H1 (cell line): ENCODE measurements around the gene PPOX. TPM values are rescaled to one million over a fixed set of nuclear protein-coding genes. Genes with fewer than 3 reads are reported as not detected.

Experiments
- CTCF ChIA-PET: fragments of 300-600 bp; sonication (Branson Sonifier 250); formaldehyde crosslinking; loops from one replicate; lab custom pipeline; 2021; ENCODE audit not compliant: partially characterized antibody; lab: Charles Lee
- POLR2A ChIA-PET: fragments of 300-600 bp; sonication (Branson Sonifier 250); formaldehyde crosslinking; loops from one replicate; lab custom pipeline; 2021; ENCODE audit warnings: inconsistent platforms; ENCODE audit not compliant: partially characterized antibody; lab: Charles Lee
- DNase-seq, 2 experiments: peaks; one replicate each; pipeline versions ENCODE4 v3.0.0 to v3.0.0-alpha.2; 2010 to 2022; ENCODE audit warnings: low spot score in 2 of 2, low read depth in 1 of 2, mixed read lengths in 1 of 2
- FAIRE-seq: peaks from 2 replicates; lab custom pipeline; 2011; peaks lifted over from hg19 to GRCh38; lab: Jason Lieb, UNC
- H2AFZ ChIP-seq: 2 replicates; pipeline ENCODE4 v1.8.1; 2012; ENCODE audit warnings: low read length, inconsistent platforms
- H2AK5ac ChIP-seq: 2 replicates; pipeline ENCODE4 v1.6.1; 2013; ENCODE audit warnings: low read depth, low read length
- H2BK120ac ChIP-seq: replicated peaks from 2 replicates; pipeline ENCODE3; 2013; ENCODE audit warnings: low read depth, low read length, inconsistent platforms
- H2BK12ac ChIP-seq: 2 replicates; pipeline ENCODE4 v1.6.1; 2013; ENCODE audit warnings: low read depth, low read length
- H2BK15ac ChIP-seq: 2 replicates; pipeline ENCODE4 v1.6.1; 2013; ENCODE audit warnings: low read length
- H2BK20ac ChIP-seq: 2 replicates; pipeline ENCODE4 v1.6.1; 2013; ENCODE audit warnings: low read length
- H2BK5ac ChIP-seq: 2 replicates; pipeline ENCODE4 v1.6.1; 2013; ENCODE audit warnings: low read depth, low read length
- H3K14ac ChIP-seq: 2 replicates; pipeline ENCODE4 v1.6.1; 2013; ENCODE audit warnings: inconsistent platforms; ENCODE audit not compliant: insufficient read length
- H3K18ac ChIP-seq: 2 replicates; pipeline ENCODE4 v1.6.1; 2013; ENCODE audit warnings: low read length; ENCODE audit errors: extremely low read depth
- H3K23ac ChIP-seq: 2 replicates; pipeline ENCODE4 v1.6.1; 2013; ENCODE audit warnings: inconsistent platforms; ENCODE audit not compliant: insufficient read length
- H3K23me2 ChIP-seq: 2 replicates; pipeline ENCODE4 v1.6.1; 2013; ENCODE audit warnings: low read depth, low read length
- H3K27ac ChIP-seq: 2 replicates; pipeline ENCODE4 v1.6.1; 2011; ENCODE audit warnings: low read depth, low read length, inconsistent platforms
- H3K27me3 ChIP-seq, 4 experiments: replicated peaks in 1 of 4; 1 replicate in 1 of 4; 2 replicates in 3 of 4; pipeline versions ENCODE4 v1.6.1 to v1.8.1; 2011 to 2013; ENCODE audit warnings: low read length in 3 of 4, mild to moderate bottlenecking in 3 of 4, inconsistent platforms in 2 of 4, mixed read lengths in 2 of 4, moderate library complexity in 1 of 4; ENCODE audit not compliant: control insufficient read depth in 3 of 4, insufficient read depth in 3 of 4; ENCODE audit errors: extremely low read depth in 1 of 4
- H3K36me3 ChIP-seq, 4 experiments: 2 replicates each; pipeline versions ENCODE4 v1.6.1 to v1.8.1; 2011 to 2013; ENCODE audit warnings: mild to moderate bottlenecking in 4 of 4, low read length in 3 of 4, moderate library complexity in 2 of 4, control low read depth in 1 of 4, inconsistent platforms in 1 of 4; ENCODE audit not compliant: insufficient read depth in 4 of 4, control insufficient read depth in 2 of 4
- H3K4ac ChIP-seq: replicated peaks from 2 replicates; pipeline ENCODE3; 2013; ENCODE audit warnings: low read length, low read depth, mixed read lengths, inconsistent platforms; ENCODE audit not compliant: insufficient read length
- H3K4me1 ChIP-seq, 4 experiments: replicated peaks in 1 of 4; 1 replicate in 1 of 4; 2 replicates in 3 of 4; pipeline versions ENCODE4 v1.6.1 to v1.8.1; 2011 to 2013; ENCODE audit warnings: low read length in 3 of 4, inconsistent platforms in 2 of 4, mixed read lengths in 1 of 4; ENCODE audit not compliant: insufficient read depth in 4 of 4, control insufficient read depth in 3 of 4
- H3K4me2 ChIP-seq, 2 experiments: 2 replicates each; pipeline versions ENCODE4 v1.6.1 to v1.8.1; 2011 to 2013; ENCODE audit warnings: low read depth in 2 of 2, low read length in 2 of 2, control low read depth in 1 of 2, inconsistent platforms in 1 of 2, mild to moderate bottlenecking in 1 of 2; ENCODE audit not compliant: insufficient read depth in 1 of 2
- H3K4me3 ChIP-seq, 4 experiments: fragments of 200-600, 300-600 bp in 1 of 4; sonication (generic), shearing (Covaris generic), sonication (Bioruptor Twin) in 1 of 4; 2 replicates each; pipeline versions ENCODE4 v1.5.1 to v1.8.1; 2011 to 2016; ENCODE audit warnings: low read length in 4 of 4, low read depth in 3 of 4, control low read depth in 2 of 4, inconsistent platforms in 2 of 4, mild to moderate bottlenecking in 2 of 4, mixed read lengths in 1 of 4, moderate library complexity in 1 of 4; ENCODE audit not compliant: insufficient read depth in 2 of 4; ENCODE audit errors: extremely low read depth in 1 of 4
- H3K56ac ChIP-seq: replicated peaks from 2 replicates; pipeline ENCODE3; 2013; ENCODE audit warnings: low read depth, mild to moderate bottlenecking, mixed read lengths, low read length, inconsistent platforms; ENCODE audit not compliant: insufficient read length
- H3K79me1 ChIP-seq: 2 replicates; pipeline ENCODE4 v1.6.1; 2013; ENCODE audit warnings: low read depth, low read length, control low read depth
- H3K79me2 ChIP-seq, 2 experiments: 2 replicates each; pipeline versions ENCODE4 v1.6.1 to v1.8.1; 2012 to 2013; ENCODE audit warnings: low read length in 2 of 2, mild to moderate bottlenecking in 2 of 2, inconsistent platforms in 1 of 2; ENCODE audit not compliant: insufficient read depth in 2 of 2, control insufficient read depth in 1 of 2
- H3K9ac ChIP-seq, 4 experiments: replicated peaks in 1 of 4; 1 replicate in 1 of 4; 2 replicates in 3 of 4; pipeline versions ENCODE4 v1.6.1 to v1.8.1; 2011 to 2013; ENCODE audit warnings: low read depth in 3 of 4, low read length in 3 of 4, control low read depth in 2 of 4, mild to moderate bottlenecking in 2 of 4, moderate library complexity in 2 of 4, inconsistent platforms in 1 of 4; ENCODE audit errors: extremely low read depth in 1 of 4
- H3K9me3 ChIP-seq, 2 experiments: 2 replicates each; pipeline versions ENCODE4 v1.6.1 to v1.8.1; 2012 to 2013; ENCODE audit warnings: mild to moderate bottlenecking in 2 of 2, moderate library complexity in 2 of 2, control low read depth in 1 of 2, inconsistent platforms in 1 of 2, low read depth in 1 of 2, low read length in 1 of 2, mixed read lengths in 1 of 2; ENCODE audit not compliant: insufficient read depth in 2 of 2
- H4K20me1 ChIP-seq, 2 experiments: replicated peaks in 1 of 2; 2 replicates each; pipeline versions ENCODE3 to v1.8.1; 2011 to 2013; ENCODE audit warnings: inconsistent platforms in 2 of 2, low read length in 2 of 2, mild to moderate bottlenecking in 1 of 2; ENCODE audit not compliant: insufficient read depth in 2 of 2, control insufficient read depth in 1 of 2
- H4K5ac ChIP-seq: 2 replicates; pipeline ENCODE4 v1.6.1; 2013; ENCODE audit warnings: low read length, low read depth, mixed read lengths, inconsistent platforms; ENCODE audit not compliant: insufficient read length
- H4K8ac ChIP-seq: 2 replicates; pipeline ENCODE4 v1.8.0; 2013; ENCODE audit warnings: mild to moderate bottlenecking, moderate library complexity, low read length, inconsistent platforms; ENCODE audit not compliant: insufficient read depth; ENCODE audit errors: extremely low read depth
- H4K91ac ChIP-seq: replicated peaks from 2 replicates; pipeline ENCODE3; 2013; ENCODE audit warnings: low read length, mixed read lengths, inconsistent platforms; ENCODE audit not compliant: insufficient read length
- CBX8 ChIP-seq: fragments of 300-800, 300-1000 bp; sonication (generic); IDR thresholded peaks from 2 replicates; pipeline ENCODE4 v1.7.1; 2016; ENCODE audit warnings: low read depth, low read length, borderline replicate concordance
- CTCF ChIP-seq, 3 experiments: IDR thresholded peaks; 1 replicate in 2 of 3; 2 replicates in 1 of 3; pipeline versions ENCODE4 v1.5.1 to v1.6.1; 2011; ENCODE audit warnings: low read length in 3 of 3, mild to moderate bottlenecking in 3 of 3, inconsistent platforms in 2 of 3, low read depth in 1 of 3, moderate library complexity in 1 of 3; ENCODE audit not compliant: insufficient read depth in 1 of 3; ENCODE audit errors: control extremely low read depth in 1 of 3
- EZH2 ChIP-seq: fragments of 200-600 bp; sonication (generic); IDR thresholded peaks from 2 replicates; pipeline ENCODE4 v1.7.1; 2012; ENCODE audit warnings: low read depth, mild to moderate bottlenecking, moderate library complexity, low read length, inconsistent platforms; ENCODE audit not compliant: severe bottlenecking
- FOSL1 ChIP-seq: IDR thresholded peaks from 2 replicates; pipeline ENCODE4 v1.6.1; 2011; ENCODE audit warnings: mild to moderate bottlenecking, low read depth, low read length, moderate library complexity; ENCODE audit not compliant: insufficient read depth
- PHF8 ChIP-seq: fragments of 200-600 bp; sonication (generic); conservative IDR thresholded peaks from 2 replicates; pipeline ENCODE4 v1.7.1; 2012; ENCODE audit warnings: low read depth, mild to moderate bottlenecking, inconsistent platforms, low read length, moderate library complexity
- RBBP5 ChIP-seq: IDR thresholded peaks from 2 replicates; pipeline ENCODE4 v1.7.1; 2012; ENCODE audit warnings: low read depth, mild to moderate bottlenecking, inconsistent platforms, low read length, moderate library complexity, borderline replicate concordance
- WGBS, 2 experiments: shearing (Covaris generic) in 1 of 2; methylation state at CpG; one replicate each; pipeline versions ENCODE4 v1.1.6 to v1.1.7; 2013 to 2015; ENCODE audit warnings: low lambda C conversion rate in 2 of 2, mixed read lengths in 2 of 2, inconsistent platforms in 1 of 2, low coverage in 1 of 2, missing lambda C conversion rate in 1 of 2; ENCODE audit not compliant: insufficient replicate concordance in 2 of 2, insufficient coverage in 1 of 2, insufficient read length in 1 of 2; ENCODE audit errors: extremely low coverage in 1 of 2, missing lambda C conversion rate in 1 of 2; 5-methylcytosine and 5-hydroxymethylcytosine counted together
- polyA plus RNA-seq, 7 experiments: library from polyadenylated mRNA; depleted of rRNA in 3 of 7; stranded (reverse) in 5 of 7; unstranded in 2 of 7; fragments of >200 nt in 5 of 7; fragments of 200-250 nt in 2 of 7; gene quantifications; 1 replicate in 5 of 7; 2 replicates in 1 of 7; 4 replicates in 1 of 7; pipeline versions ENCODE4 v1.2.1 to v1.2.3, GENCODE V29; 2011 to 2013; ENCODE audit warnings: missing spikeins in 2 of 7, mixed read lengths in 2 of 7
- total RNA-seq: library from RNA; stranded (reverse); fragmentation: NEBNext Ultra II Directional; extraction: Animal tissue kit (Norgen Biotek cat#: 25700); gene quantifications from 2 replicates; pipeline ENCODE4 v1.2.1, GENCODE V29; 2021
- TF ChIP-seq, protein P1 (sequence below): IDR thresholded peaks from 2 replicates; pipeline ENCODE4 v1.6.1; 2012; ENCODE audit warnings: low read length, inconsistent platforms

Gene PPOX
- total and polyA plus RNA-seq, 2 of the 8 experiments (the other 6 are each of a cell fraction or from before 2014, with no cell fraction given), result 39.4 to 40.4 TPM

- no peak overlapping the region for H3K56ac ChIP-seq
- peaks cover 13 to 43% (median 35%) of the 10 kb centered on the region in 4 experiments for H3K36me3 ChIP-seq
- no peak overlapping the region for H2BK12ac ChIP-seq
- FAIRE-seq (no peak), DNase-seq (no peak)
- no peak overlapping the region for H2BK20ac ChIP-seq
- H4K91ac ChIP-seq, result no peak overlapping the region
- H3K79me2 ChIP-seq, result peaks cover 0 to 3% of the 10 kb centered on the region in 2 experiments; a peak in 1 of 4 replicates
- no peak overlapping the region for H2AK5ac ChIP-seq
- H2BK120ac ChIP-seq, result no peak overlapping the region
- no peak overlapping the region for H2AFZ ChIP-seq
- no peak overlapping the region for H3K4me2 ChIP-seq
- no peaks in the 10 kb centered on the region for H3K9me3 ChIP-seq
- no peak overlapping the region for H3K23ac ChIP-seq
- no peak overlapping the region for H4K8ac ChIP-seq
- peaks cover 0 to 5% of the 10 kb centered on the region in 2 experiments for H4K20me1 ChIP-seq
- POLR2A ChIA-PET, result interaction anchor here (1.0 to 1.8 kb wide), 3 partner anchors 13 to 31 kb away, joined by 3 to 7 read pairs (median 4); partner anchors contain the start of genes NDUFS2 and UFC1
- CTCF ChIA-PET, result interaction anchor here (0.8 to 2.5 kb wide), 12 partner anchors 10 to 74 kb away, joined by 3 to 10 read pairs (median 3); partner anchors contain the start of genes ADAMTS4 and TOMM40L
- peaks cover 4% of the 10 kb centered on the region for H3K79me1 ChIP-seq
- H3K4me1 ChIP-seq, result peaks cover 0 to 7% (median 2%) of the 10 kb centered on the region in 4 experiments; a peak in 3 of 7 replicates
- H3K4ac ChIP-seq, result no peak overlapping the region
- no peak overlapping the region for H2BK5ac ChIP-seq
- H4K5ac ChIP-seq, result no peak overlapping the region
- no peak overlapping the region for H3K9ac ChIP-seq
- no peak overlapping the region for H3K18ac ChIP-seq
- no peak overlapping the region for H3K27ac ChIP-seq
- H3K27me3 ChIP-seq, result no peaks in the 10 kb centered on the region
- no peak overlapping the region for H3K4me3 ChIP-seq
- H3K23me2 ChIP-seq, result peaks cover 3% of the 10 kb centered on the region; the same call in 1 of the 2 replicates
- 93% methylated on average over 12 of the region's 12 CpGs; no CpG with 5 or more reads in 1 of the 2 experiments for WGBS, 2 experiments
- H3K14ac ChIP-seq, result no peak overlapping the region
- H2BK15ac ChIP-seq, result no peak overlapping the region
- TF ChIP-seq PHF8 (no peak), CBX8 (no peak), FOSL1 (no peak), CTCF (IDR thresholded peaks at IDR 0.05; ENCODE audit: control extremely low read depth in 1 of 3, insufficient read depth in 1 of 3, low read depth in 1 of 3, low read length in 3 of 3) (no peak), RBBP5 (no peak), EZH2 (no peak)
- TF ChIP-seq, protein P1, sequence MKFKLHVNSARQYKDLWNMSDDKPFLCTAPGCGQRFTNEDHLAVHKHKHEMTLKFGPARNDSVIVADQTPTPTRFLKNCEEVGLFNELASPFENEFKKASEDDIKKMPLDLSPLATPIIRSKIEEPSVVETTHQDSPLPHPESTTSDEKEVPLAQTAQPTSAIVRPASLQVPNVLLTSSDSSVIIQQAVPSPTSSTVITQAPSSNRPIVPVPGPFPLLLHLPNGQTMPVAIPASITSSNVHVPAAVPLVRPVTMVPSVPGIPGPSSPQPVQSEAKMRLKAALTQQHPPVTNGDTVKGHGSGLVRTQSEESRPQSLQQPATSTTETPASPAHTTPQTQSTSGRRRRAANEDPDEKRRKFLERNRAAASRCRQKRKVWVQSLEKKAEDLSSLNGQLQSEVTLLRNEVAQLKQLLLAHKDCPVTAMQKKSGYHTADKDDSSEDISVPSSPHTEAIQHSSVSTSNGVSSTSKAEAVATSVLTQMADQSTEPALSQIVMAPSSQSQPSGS, result no peak
Measured at GRCh38 chr1:161171696-161172095, 5.5 kb downstream of the PPOX start.
